ENCODE data around the gene GALT. TPM values are rescaled to one million over a fixed set of nuclear protein-coding genes. Genes with fewer than 3 reads are reported as not detected.

The GALT gene
- polyA plus RNA-seq, 3 donors from 2014 or later, result 43.7 to 61.2 (median 47.3) TPM

DNA sequence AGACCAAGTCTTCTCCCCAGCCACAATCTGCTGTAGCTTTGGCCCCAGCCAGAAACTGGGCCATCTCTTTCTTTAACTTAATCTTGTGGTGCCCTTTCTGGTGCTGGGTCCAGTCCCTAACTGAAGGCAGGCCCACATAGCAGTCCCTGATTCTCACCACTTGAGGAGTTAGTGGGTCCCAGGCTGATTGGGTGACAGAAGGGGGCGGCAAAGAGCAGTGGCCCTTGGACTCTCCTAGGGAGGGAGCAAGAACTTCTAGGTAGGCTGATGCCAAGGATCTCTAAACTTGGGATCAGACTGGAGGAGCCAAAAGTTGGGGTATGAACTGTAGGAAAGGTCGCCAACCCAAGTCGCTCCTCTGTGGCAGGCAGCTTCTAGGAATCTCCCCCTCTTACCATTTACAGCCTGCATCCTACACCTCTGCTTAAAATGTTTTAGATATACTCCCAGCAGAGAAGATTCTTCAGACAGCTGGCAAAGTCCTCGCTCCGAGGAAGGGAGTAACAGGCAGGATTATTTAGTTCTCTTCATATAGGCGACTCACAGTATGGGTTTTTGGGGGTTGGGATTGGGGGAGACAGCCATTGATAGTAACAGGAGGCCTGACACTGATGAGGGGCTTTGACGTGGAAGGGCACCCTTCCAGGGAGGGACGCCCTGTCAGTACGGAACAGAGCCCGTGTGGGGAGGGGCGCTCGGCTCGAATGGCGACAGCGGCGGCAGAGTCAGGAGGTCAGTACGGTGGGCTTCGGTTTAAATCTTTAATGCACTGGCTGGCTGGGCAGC, 18.0 kb downstream of the GALT start:
- peaks cover 0 to 11% (median 3%) of the 10 kb centered on the region in 3 donors for H3K36me3 Mint-ChIP-seq
- H3K27me3 Mint-ChIP-seq (ENCODE audit: low read depth in 3 of 3), result peaks cover 3 to 14% (median 7%) of the 10 kb centered on the region in 3 donors
- peak; percentile 63 to 70 (median 65) for DNase-seq
- peaks cover 0 to 2% (median 0%) of the 10 kb centered on the region in 6 donors for H3K9me3 Mint-ChIP-seq
- H3K4me1 Mint-ChIP-seq, result peaks cover 13 to 18% of the 10 kb centered on the region in 2 donors
- H3K27ac Mint-ChIP-seq, result peak overlapping the region; percentile 88 to 94 (median 92)
- peak overlapping the region; percentile 82 to 91 (median 88) for H3K4me3 Mint-ChIP-seq

DNA sequence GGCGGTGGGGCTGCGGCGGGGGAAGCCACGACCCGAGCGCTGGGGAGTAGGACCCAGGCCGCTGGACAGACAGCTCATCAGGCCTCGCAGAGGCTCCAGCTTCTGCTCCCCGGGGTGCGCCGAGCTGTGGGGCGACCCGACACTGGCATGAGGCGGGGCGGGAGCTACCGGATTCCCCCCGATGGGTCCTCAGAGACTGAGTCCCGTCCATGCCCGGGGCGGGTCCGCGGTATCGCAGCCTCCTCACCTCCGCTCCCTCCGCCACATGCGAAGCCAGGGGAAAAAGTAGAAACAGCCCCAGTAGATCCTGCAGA, 18.5 kb downstream of the GALT start:
- H3K27ac Mint-ChIP-seq, result peak overlapping the region; percentile 91 to 94 (median 93)
- peaks cover 13 to 18% of the 10 kb centered on the region in 2 donors for H3K4me1 Mint-ChIP-seq
- peaks cover 0 to 2% (median 0%) of the 10 kb centered on the region in 6 donors for H3K9me3 Mint-ChIP-seq
- H3K4me3 Mint-ChIP-seq, result peak overlapping the region; percentile 82 to 91 (median 88)
- H3K27me3 Mint-ChIP-seq (ENCODE audit: low read depth in 3 of 3), result peaks cover 3 to 13% (median 7%) of the 10 kb centered on the region in 3 donors
- H3K36me3 Mint-ChIP-seq, result peaks cover 0 to 11% (median 3%) of the 10 kb centered on the region in 3 donors
- DNase-seq, result no peak

DNA sequence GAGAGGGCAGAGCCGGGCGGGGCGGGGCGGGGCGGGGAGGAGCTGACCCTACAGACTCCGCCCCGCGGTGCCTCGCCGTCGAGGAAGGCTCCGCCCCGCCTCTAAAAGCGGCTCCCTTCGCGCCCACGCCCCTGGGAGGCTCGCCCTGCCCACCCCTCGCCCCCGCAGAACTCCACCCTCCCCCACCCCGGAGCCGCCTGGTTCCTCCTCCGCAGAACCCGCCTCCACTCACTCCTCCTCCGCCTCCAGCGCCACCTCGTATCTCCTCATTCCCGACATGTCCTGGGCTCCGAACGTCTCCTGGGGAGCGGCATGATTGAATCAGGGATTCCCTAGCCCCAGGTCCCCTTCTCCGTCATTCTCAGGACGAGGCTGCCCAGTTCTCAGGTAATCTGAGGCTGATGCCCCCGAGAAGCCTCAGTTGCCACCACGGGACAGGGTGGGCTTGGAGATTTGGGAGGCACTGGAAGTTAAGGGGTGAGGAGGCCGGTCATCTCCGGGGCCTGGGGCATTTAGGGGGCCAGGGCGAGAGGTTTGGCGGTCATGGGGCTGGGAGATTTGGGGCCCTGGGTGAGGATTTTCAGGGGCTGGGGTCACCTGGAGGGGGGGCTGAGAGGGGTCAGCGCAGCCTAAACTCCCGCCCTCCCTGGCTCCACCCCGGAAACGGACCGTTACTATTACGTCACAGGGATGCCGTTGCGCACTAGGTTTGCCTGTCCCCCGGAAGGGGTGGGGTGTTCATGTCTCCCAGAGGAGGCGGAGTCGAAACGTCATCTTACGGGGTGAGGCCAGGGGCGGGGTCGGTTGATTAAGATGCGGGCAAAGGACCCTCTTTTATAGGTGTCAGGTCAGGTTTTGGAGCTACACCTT, 19.1 kb downstream of the GALT start:
- Mint-ChIP-seq H3K27ac (peak overlapping the region; percentile 87 to 96 (median 94)), H3K36me3 (peaks cover 0 to 7% (median under 1%) of the 10 kb centered on the region in 3 donors), H3K4me3 (peak overlapping the region; percentile 82 to 91 (median 88)), H3K27me3 (ENCODE audit: low read depth in 3 of 3) (peaks cover 3 to 11% (median 7%) of the 10 kb centered on the region in 3 donors), H3K4me1 (peaks cover 13 to 18% of the 10 kb centered on the region in 2 donors), H3K9me3 (peaks cover 0 to 2% (median 0%) of the 10 kb centered on the region in 6 donors)
- peak; percentile 85 to 87 (median 85) for DNase-seq

DNA sequence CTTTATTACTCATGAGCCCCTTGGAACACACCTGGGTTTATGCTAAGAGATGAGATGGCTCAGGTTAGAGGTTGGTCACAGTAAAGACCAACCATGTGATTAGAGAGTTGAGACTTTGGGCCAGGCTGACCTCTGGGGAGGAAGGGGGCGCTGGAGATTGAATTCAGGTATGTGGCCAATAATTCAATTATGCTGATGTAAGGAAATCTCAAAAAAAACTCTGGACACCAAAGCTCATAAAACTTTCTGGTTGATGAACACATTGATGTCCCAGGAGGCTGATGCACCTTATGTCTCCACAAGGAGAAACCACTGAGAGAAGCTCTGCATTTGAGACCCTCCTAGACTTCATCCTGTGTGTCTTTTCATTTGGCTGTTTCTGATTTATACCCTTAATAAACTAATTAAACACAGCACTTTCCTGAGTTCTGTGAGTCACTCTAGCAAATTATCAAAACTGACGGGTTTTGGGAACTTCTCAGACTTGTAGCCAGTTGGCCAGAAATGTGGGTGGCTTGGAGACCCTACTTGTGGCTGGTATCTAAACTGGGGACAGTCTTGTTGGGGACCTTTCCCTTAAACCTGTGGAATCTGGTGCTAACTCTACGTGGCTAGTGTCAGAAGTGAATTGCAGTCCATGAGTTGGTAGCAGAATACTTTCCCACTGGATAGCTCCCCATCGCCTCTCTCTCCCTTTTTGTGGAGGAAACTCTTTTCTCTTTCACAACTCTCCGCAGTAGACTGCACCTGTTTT, 23.5 kb downstream of the GALT start:
- H3K4me1 Mint-ChIP-seq, result peaks cover 4 to 7% of the 10 kb centered on the region in 2 donors
- no peak for DNase-seq
- peaks cover 0 to 2% (median 0%) of the 10 kb centered on the region in 6 donors for H3K9me3 Mint-ChIP-seq
- no peaks in the 10 kb centered on the region for H3K36me3 Mint-ChIP-seq
- H3K27ac Mint-ChIP-seq, result peak overlapping the region in 2 of 6 donors; percentile 46 to 61
- H3K27me3 Mint-ChIP-seq (ENCODE audit: low read depth in 3 of 3), result peaks cover 1 to 9% (median 7%) of the 10 kb centered on the region in 3 donors
- H3K4me3 Mint-ChIP-seq, result no peak overlapping the region

DNA sequence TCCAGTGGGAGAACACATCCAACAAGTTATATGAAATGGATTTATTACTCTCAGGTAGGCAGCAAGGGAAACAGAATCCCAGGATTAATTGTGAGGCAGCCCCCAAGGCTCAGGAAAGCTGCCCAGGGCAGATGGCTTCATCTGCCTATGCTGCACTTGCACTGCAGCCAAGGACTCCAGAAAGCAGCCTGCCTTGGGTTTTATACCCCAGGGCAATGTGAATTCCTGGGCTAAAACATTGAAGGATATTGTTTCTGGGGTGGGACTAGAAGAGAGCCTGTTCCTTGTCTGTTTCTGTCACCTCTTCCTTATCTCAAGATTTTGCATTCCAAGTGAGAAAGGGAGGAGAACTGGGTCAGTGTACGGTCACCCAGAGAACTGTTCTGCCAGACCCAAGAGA, 24.8 kb downstream of the GALT start:
- Mint-ChIP-seq H3K36me3 (no peaks in the 10 kb centered on the region), H3K27ac (no peak overlapping the region), H3K4me1 (no peaks in the 10 kb centered on the region), H3K27me3 (ENCODE audit: low read depth in 3 of 3) (peaks cover 0 to 1% (median 0%) of the 10 kb centered on the region in 3 donors), H3K9me3 (peaks cover 0 to 2% (median 0%) of the 10 kb centered on the region in 6 donors), H3K4me3 (no peak overlapping the region)
- DNase-seq, result no peak

DNA sequence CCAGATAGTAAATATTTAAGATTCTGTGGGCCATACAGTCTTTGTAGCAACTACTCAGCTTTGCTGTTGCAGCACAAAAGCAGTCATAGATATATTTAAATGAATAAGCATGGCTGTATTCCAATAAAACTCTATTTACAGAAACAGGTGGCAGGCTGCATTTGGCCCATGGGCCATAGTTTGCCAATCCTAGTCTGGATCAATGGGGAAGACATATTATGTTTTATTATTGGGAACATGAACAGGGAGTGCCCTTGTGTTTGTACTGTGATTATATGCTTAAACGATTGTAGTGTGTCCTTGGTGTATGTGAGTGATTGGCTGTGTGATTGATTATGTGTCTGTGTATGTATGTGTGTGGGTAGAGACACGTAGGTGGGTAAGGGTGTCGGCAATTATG, 28.0 kb downstream of the GALT start:
- H3K27me3 Mint-ChIP-seq (ENCODE audit: low read depth in 3 of 3), result peaks cover 0 to 1% (median 0%) of the 10 kb centered on the region in 3 donors
- DNase-seq, result no peak
- H3K9me3 Mint-ChIP-seq, result peaks cover 0 to 2% (median 0%) of the 10 kb centered on the region in 6 donors
- no peak overlapping the region for H3K4me3 Mint-ChIP-seq
- H3K36me3 Mint-ChIP-seq, result no peaks in the 10 kb centered on the region
- H3K27ac Mint-ChIP-seq, result no peak overlapping the region
- H3K4me1 Mint-ChIP-seq, result no peaks in the 10 kb centered on the region

DNA sequence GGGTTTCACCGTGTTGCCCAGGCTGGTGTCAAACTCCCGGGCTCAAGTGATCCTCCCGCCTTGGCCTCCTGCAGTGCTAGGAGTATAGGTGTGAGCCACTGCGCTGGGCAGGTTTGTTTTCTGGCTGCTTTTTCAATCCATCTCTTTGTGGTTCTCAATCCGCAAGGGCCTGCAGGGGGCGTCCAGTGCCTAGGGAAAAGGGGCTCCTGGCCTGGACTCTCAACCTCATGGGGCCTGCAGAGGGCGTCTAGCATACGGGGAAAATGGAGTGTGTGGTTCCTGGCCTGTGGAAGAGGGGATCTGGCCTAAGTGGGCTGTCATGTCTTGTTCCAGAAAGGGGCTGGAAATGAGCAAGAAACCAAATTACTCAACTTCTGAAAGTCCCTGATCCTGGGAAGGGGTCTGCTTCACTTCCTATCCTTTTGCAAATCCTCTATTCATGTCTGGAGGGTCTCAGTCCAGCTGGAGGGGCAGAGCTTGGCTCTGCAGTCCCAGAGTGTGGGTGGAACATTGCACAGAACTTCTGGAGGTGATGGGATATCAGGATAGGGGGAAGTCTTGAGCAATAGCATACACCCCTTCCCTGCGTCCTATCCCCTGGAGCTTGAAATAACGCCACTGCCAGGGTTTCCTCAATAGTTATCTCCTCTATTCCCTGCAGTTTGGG, 28.7 kb downstream of the GALT start:
- H3K4me1 Mint-ChIP-seq, result no peaks in the 10 kb centered on the region
- H3K4me3 Mint-ChIP-seq, result no peak overlapping the region
- H3K27me3 Mint-ChIP-seq (ENCODE audit: low read depth in 3 of 3), result peaks cover 0 to 1% (median 0%) of the 10 kb centered on the region in 3 donors
- H3K36me3 Mint-ChIP-seq, result no peaks in the 10 kb centered on the region
- H3K27ac Mint-ChIP-seq, result no peak overlapping the region
- peak; percentile 17 to 28 (median 23) for DNase-seq
- H3K9me3 Mint-ChIP-seq, result no peaks in the 10 kb centered on the region

DNA sequence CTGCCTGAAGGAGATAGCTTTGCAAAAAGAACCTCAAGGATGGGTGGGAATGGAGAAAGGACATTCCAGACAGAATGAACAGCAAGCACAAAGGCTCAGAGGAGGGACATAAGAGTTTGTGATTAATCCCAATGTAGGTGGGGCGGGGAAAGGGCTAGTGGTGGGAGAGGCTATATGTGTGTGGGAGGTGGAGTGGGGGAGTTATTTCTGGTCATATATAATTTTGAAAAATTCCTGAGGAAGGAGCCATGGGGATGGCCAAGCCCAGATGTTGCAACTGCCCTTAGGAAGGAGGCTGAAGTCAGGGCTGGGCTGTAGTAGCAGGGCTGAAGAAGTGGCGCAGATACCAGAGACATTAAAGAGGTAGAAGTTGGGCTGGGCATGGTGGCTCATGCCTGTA, 29.4 kb downstream of the GALT start:
- Mint-ChIP-seq H3K4me3 (no peak overlapping the region), H3K9me3 (no peaks in the 10 kb centered on the region), H3K36me3 (no peaks in the 10 kb centered on the region), H3K27ac (no peak overlapping the region), H3K27me3 (ENCODE audit: low read depth in 3 of 3) (peaks cover 0 to 2% (median 1%) of the 10 kb centered on the region in 3 donors), H3K4me1 (no peaks in the 10 kb centered on the region)
- no peak for DNase-seq

DNA sequence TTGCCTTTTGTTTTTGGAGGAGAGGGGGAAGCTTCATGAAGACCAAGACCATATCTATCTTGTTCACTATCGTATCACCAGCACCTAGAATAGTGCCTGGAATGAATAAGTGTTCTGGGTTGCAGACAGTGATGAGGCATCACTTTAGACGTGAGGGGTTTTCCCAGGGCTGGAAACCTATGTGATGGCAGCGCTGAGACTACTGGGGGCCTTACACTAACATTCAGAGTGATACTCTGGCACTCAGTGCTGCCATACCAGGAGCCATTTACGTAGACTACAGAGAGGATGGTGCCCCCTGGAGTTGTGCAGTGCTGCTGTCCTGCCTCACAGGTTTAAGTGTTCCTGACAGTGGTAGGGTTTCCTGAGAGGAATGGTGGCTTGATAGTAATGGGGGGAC, 37.7 kb downstream of the GALT start:
- H3K36me3 Mint-ChIP-seq, result peaks cover 0 to 3% (median 0%) of the 10 kb centered on the region in 3 donors
- no peaks in the 10 kb centered on the region for H3K9me3 Mint-ChIP-seq
- peaks cover 2 to 4% (median 2%) of the 10 kb centered on the region in 3 donors for H3K27me3 Mint-ChIP-seq (ENCODE audit: low read depth in 3 of 3)
- peaks cover 0 to 2% of the 10 kb centered on the region in 2 donors for H3K4me1 Mint-ChIP-seq
- DNase-seq, result no peak
- H3K4me3 Mint-ChIP-seq, result no peak overlapping the region
- no peak overlapping the region for H3K27ac Mint-ChIP-seq

DNA sequence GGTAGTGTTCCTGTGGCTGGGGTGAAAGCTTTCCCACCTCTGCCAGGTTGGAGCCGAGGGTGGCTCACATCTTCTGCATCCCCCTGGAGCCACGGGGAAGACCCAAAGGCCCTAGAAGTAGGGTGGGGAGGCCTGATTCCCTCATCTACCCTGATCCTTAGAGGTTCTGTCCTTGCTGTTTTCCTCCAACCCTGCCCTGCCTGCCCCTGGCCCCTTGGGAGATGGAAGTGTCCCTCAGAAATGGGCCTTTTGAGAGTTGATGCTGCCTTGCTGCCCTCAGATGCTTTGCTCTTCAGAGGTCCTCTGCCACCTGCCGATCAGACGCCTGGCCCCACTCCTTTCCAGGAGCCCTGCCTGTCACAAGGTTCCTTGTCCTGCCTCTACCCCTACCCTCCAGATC, 38.3 kb downstream of the GALT start:
- Mint-ChIP-seq H3K27me3 (ENCODE audit: low read depth in 3 of 3) (peaks cover 2 to 4% (median 2%) of the 10 kb centered on the region in 3 donors), H3K9me3 (no peaks in the 10 kb centered on the region), H3K4me3 (no peak overlapping the region), H3K36me3 (peaks cover 0 to 3% (median 0%) of the 10 kb centered on the region in 3 donors), H3K27ac (no peak overlapping the region), H3K4me1 (peaks cover 0 to 2% of the 10 kb centered on the region in 2 donors)
- DNase-seq, result no peak

DNA sequence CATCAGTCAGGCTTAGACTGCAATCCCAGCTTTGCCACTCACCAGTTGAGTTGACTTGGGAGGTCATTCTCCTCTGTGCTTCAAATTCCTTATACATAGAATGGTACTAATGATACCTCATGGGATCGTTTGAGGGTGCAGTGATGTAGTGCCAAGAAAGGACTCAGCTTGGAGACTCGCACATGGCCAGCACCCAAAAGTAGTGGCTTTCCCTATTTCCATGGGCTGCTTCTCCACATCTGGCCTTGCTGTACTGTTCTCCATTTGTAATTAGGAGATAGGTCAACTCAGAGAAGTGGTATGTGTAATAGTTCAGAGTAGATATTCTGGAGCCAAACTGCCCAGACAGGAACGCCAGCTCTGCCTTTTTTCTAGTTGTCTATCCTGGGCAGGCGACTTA, 39.1 kb downstream of the GALT start:
- no peak for DNase-seq
- Mint-ChIP-seq H3K4me3 (no peak overlapping the region), H3K9me3 (no peaks in the 10 kb centered on the region), H3K27ac (no peak overlapping the region), H3K27me3 (ENCODE audit: low read depth in 3 of 3) (peaks cover 2 to 4% (median 2%) of the 10 kb centered on the region in 3 donors), H3K4me1 (peaks cover 0 to 2% of the 10 kb centered on the region in 2 donors), H3K36me3 (peaks cover 0 to 3% (median 0%) of the 10 kb centered on the region in 3 donors)

DNA sequence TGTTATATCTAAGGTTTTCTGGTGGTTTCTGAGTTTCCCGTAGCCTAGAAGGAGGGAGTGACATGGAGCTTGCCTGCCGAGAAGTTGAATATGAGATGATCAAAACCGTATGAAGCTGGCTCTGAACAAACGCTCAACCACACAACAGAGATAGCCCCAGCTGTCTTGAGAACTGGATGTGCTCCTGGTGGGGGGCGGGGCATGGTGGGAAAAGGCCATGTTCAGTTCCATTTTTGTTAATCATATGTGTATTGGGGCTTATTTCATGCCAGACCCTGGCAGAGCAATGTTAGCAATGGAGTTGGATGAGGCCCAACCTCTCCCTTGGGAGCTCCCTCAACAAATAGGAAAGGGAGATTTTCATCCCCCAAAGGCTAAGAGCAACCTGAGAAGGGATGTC, 39.8 kb downstream of the GALT start:
- Mint-ChIP-seq H3K36me3 (peaks cover 0 to 3% (median 0%) of the 10 kb centered on the region in 3 donors), H3K9me3 (no peaks in the 10 kb centered on the region), H3K4me1 (peaks cover 0 to 2% of the 10 kb centered on the region in 2 donors), H3K27ac (no peak overlapping the region), H3K4me3 (no peak overlapping the region), H3K27me3 (ENCODE audit: low read depth in 3 of 3) (peaks cover 0 to 2% (median 2%) of the 10 kb centered on the region in 3 donors)
- DNase-seq, result no peak

DNA sequence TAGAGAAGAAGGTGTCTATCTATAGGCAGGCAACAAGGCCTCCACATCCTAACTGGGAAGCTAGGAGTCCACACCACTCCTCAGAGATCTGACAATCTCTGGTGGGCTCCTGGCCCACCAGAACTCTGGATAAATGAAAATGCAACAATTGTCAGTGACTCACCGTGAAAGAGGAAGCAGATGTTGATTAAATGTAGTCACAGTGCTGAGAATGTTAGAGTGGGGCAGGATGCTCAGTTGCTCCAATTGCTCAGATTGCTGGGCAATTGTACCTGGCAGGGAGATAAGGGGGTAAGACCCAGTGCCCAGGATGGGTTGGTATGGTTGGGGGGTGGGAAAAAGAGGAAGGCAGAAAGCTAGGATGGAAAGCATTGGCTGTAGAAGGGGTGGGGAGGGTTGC, 40.3 kb downstream of the GALT start:
- Mint-ChIP-seq H3K4me1 (peaks cover 0 to 2% of the 10 kb centered on the region in 2 donors), H3K27ac (no peak overlapping the region), H3K27me3 (ENCODE audit: low read depth in 3 of 3) (no peaks in the 10 kb centered on the region), H3K4me3 (no peak overlapping the region), H3K9me3 (no peaks in the 10 kb centered on the region), H3K36me3 (peaks cover 0 to 3% (median 0%) of the 10 kb centered on the region in 3 donors)
- DNase-seq, result no peak

Data from immature natural killer cell (primary cell).